K562 (cell line): Measurements from ENCODE around the gene DNAJC8. TPM values are rescaled to one million over a fixed set of nuclear protein-coding genes. Genes with fewer than 3 reads are reported as not detected.

ENCODE experiments used
- ADNP ChIP-seq: fragments of 200-800 bp; sonication (Bioruptor generic); IDR thresholded peaks from 2 replicates; pipeline ENCODE4 v1.6.1; 2016; ENCODE audit warnings: missing genetic modification characterization, missing compliant biosample characterization
- ARID1B ChIP-seq: fragments of 450-650 bp; IDR thresholded peaks from 2 replicates; pipeline ENCODE4 v1.6.1; 2016; ENCODE audit warnings: antibody characterized with exemption, mild to moderate bottlenecking, inconsistent platforms
- DEAF1 ChIP-seq: fragments of 450-650 bp; formaldehyde crosslinking; IDR thresholded peaks from 2 replicates; pipeline ENCODE4 v1.4.0; 2020; ENCODE audit warnings: mild to moderate bottlenecking, moderate library complexity
- ETV6 ChIP-seq, 3 experiments: fragments of 150-350 bp in 1 of 3; sonication (generic) in 1 of 3; formaldehyde crosslinking in 1 of 3; IDR thresholded peaks; 2 replicates each; pipeline versions ENCODE4 v1.6.1 to v1.8.0; 2014 to 2022; ENCODE audit warnings: borderline replicate concordance in 2 of 3, low read depth in 2 of 3, antibody characterized with exemption in 1 of 3, low read length in 1 of 3, mild to moderate bottlenecking in 1 of 3, missing genetic modification reagents in 1 of 3
- LCOR ChIP-seq: sonication (generic); formaldehyde crosslinking; IDR thresholded peaks from 2 replicates; pipeline ENCODE4 v1.8.0; 2022; ENCODE audit warnings: mild to moderate bottlenecking, missing genetic modification reagents
- MLLT1 ChIP-seq, 2 experiments: fragments of 450-650 bp; IDR thresholded peaks; 2 replicates each; pipeline ENCODE4 v1.6.1; 2016
- MTF1 ChIP-seq: fragments of 250-450 bp; sonication (Bioruptor Pico); IDR thresholded peaks from 2 replicates; pipeline ENCODE4 v1.9.0; 2021; ENCODE audit warnings: moderate library complexity, mild to moderate bottlenecking, inconsistent platforms, borderline replicate concordance
- MYC ChIP-seq, 2 experiments: fragments of 250-450 bp in 1 of 2; sonication (Bioruptor Pico) in 1 of 2; IDR thresholded peaks; 2 replicates each; pipeline versions ENCODE4 v1.5.1 to v1.6.1; 2012 to 2021; ENCODE audit warnings: low read depth in 2 of 2, borderline replicate concordance in 1 of 2, improper control_type of control experiment in 1 of 2, low read length in 1 of 2, mild to moderate bottlenecking in 1 of 2, moderate library complexity in 1 of 2
- NBN ChIP-seq: fragments of 450-650 bp; IDR thresholded peaks from 2 replicates; pipeline ENCODE4 v1.6.1; 2016; ENCODE audit warnings: low read depth, mild to moderate bottlenecking
- NFIX ChIP-seq: fragments of 250-450 bp; sonication (Bioruptor Pico); IDR thresholded peaks from 2 replicates; pipeline ENCODE4 v1.4.0; 2020; ENCODE audit warnings: low read depth, mild to moderate bottlenecking, moderate library complexity
- NONO ChIP-seq, 2 experiments: fragments of 200-400 bp in 1 of 2; fragments of 450-650 bp in 1 of 2; formaldehyde crosslinking in 1 of 2; IDR thresholded peaks; 2 replicates each; pipeline ENCODE4 v1.6.1; 2017; ENCODE audit warnings: low read depth in 2 of 2, mild to moderate bottlenecking in 2 of 2, moderate library complexity in 2 of 2, low read length in 1 of 2
- PHF21A ChIP-seq: fragments of 450-650 bp; IDR thresholded peaks from 2 replicates; pipeline ENCODE4 v1.6.1; 2017; ENCODE audit warnings: low read depth, borderline replicate concordance
- POLR2AphosphoS5 ChIP-seq: IDR thresholded peaks from 2 replicates; pipeline ENCODE4 v1.6.1; 2011; ENCODE audit warnings: mild to moderate bottlenecking, low read depth, low read length, moderate library complexity; ENCODE audit not compliant: control insufficient read depth, insufficient read depth
- POLR2H ChIP-seq: IDR thresholded peaks from 2 replicates; pipeline ENCODE4 v1.6.1; 2016; ENCODE audit warnings: missing genetic modification characterization, low read depth, mild to moderate bottlenecking, control low read depth, missing compliant biosample characterization, moderate library complexity
- POLR3A ChIP-seq: IDR thresholded peaks from 2 replicates; pipeline ENCODE4 v1.6.1; 2011; ENCODE audit warnings: borderline replicate concordance, mild to moderate bottlenecking, moderate library complexity; ENCODE audit not compliant: insufficient read length, insufficient read depth; ENCODE audit errors: extremely low read depth
- RBM39 ChIP-seq: fragments of 200-400 bp; formaldehyde crosslinking; optimal IDR thresholded peaks from 2 replicates; pipeline ENCODE3; 2018; ENCODE audit warnings: low read depth, low read length
- SMAD4 ChIP-seq: fragments of 250-450 bp; sonication (Bioruptor Pico); conservative IDR thresholded peaks from 2 replicates; pipeline ENCODE4 v1.8.0; 2021; ENCODE audit warnings: inconsistent platforms, mild to moderate bottlenecking, moderate library complexity
- SMARCC2 ChIP-seq: fragments of 450-650 bp; IDR thresholded peaks from 2 replicates; pipeline ENCODE4 v1.6.1; 2017; ENCODE audit warnings: antibody characterized with exemption, moderate library complexity, mild to moderate bottlenecking, low read depth
- TEAD2 ChIP-seq: fragments of 450-650 bp; IDR thresholded peaks from 2 replicates; pipeline ENCODE4 v1.6.1; 2016; ENCODE audit warnings: missing genetic modification characterization, control low read depth, missing compliant biosample characterization
- TFAP4 ChIP-seq: sonication (generic); formaldehyde crosslinking; IDR thresholded peaks from 2 replicates; pipeline ENCODE4 v1.8.0; 2022; ENCODE audit warnings: missing genetic modification reagents, mild to moderate bottlenecking, moderate library complexity, borderline replicate concordance
- TRIM24 ChIP-seq, 2 experiments: fragments of 450-650 bp; IDR thresholded peaks; 2 replicates each; pipeline ENCODE4 v1.6.1; 2016
- ZBTB8A ChIP-seq: fragments of 450-650 bp; IDR thresholded peaks from 2 replicates; pipeline ENCODE4 v1.6.1; 2018; ENCODE audit warnings: mild to moderate bottlenecking, moderate library complexity; ENCODE audit not compliant: partially characterized antibody
- ZNF551 ChIP-seq: fragments of 250-450 bp; sonication (Bioruptor Pico); IDR thresholded peaks from 2 replicates; pipeline ENCODE4 v1.5.0; 2021; ENCODE audit warnings: mild to moderate bottlenecking, moderate library complexity
- ZNF778 ChIP-seq: fragments of 450-650 bp; formaldehyde crosslinking; IDR thresholded peaks from 2 replicates; pipeline ENCODE4 v1.4.0; 2020; ENCODE audit warnings: mild to moderate bottlenecking, moderate library complexity
- polyA plus RNA-seq, 8 experiments: library from polyadenylated mRNA; depleted of rRNA in 4 of 8; stranded (reverse) in 5 of 8; unstranded in 3 of 8; fragments of >200 nt; fragmentation: Nextera tagmentation in 2 of 8; fragmentation: Illumina TruSeq in 1 of 8; extraction: Ambion mirVana in 2 of 8; extraction: Trizol in 1 of 8; gene quantifications; 2 replicates each; pipeline versions ENCODE4 v1.2.1 to v1.2.3, GENCODE V29; 2011 to 2014; ENCODE audit warnings: inconsistent platforms in 1 of 8, missing spikeins in 1 of 8
- total RNA-seq, 7 experiments: library from RNA; depleted of rRNA in 6 of 7; stranded (reverse); fragments of >200 nt in 6 of 7; fragmentation: Illumina TruSeq in 2 of 7; extraction: Trizol in 2 of 7; gene quantifications; 2 replicates each; pipeline versions ENCODE4 v1.2.1 to v1.2.3, GENCODE V29; 2011 to 2021; ENCODE audit warnings: low replicate concordance in 1 of 7

The DNAJC8 gene
- total and polyA plus RNA-seq, 9 of the 15 experiments (the other 6 are each of a cell fraction or from before 2014, with no cell fraction given) = 143 to 508 (median 209) TPM

- peak; percentile 26; the same call in 1 of the 2 replicates for TF ChIP-seq DEAF1 (CRISPR knock-in tag)
- TF ChIP-seq ARID1B = peak; percentile 97
- no peak for TF ChIP-seq ZBTB8A
- TF ChIP-seq SMAD4 (CRISPR knock-in tag) = peak; percentile 75
- TF ChIP-seq MTF1 (CRISPR knock-in tag) = no peak
- peak; percentile 57 for TF ChIP-seq POLR3A
- TF ChIP-seq ADNP = peak; percentile 93
- TF ChIP-seq ZNF551 = no peak
- peak in 1 of 2 experiments; percentile 70; a peak in 1 of 4 replicates for TF ChIP-seq NONO (IDR thresholded peaks at IDR 0.05; ENCODE audit: low read depth in 2 of 2, low read length in 1 of 2)
- TF ChIP-seq POLR2H (tag) = no peak
- peak; percentile 97 for TF ChIP-seq LCOR (CRISPR knock-in tag)
- TF ChIP-seq TFAP4 = peak; percentile 44; the same call in 1 of the 2 replicates
- TF ChIP-seq MYC (IDR thresholded peaks at IDR 0.05; ENCODE audit: low read depth, low read length) = peak; percentile 61; the same call in 1 of the 2 replicates
- TF ChIP-seq MYC (CRISPR knock-in tag; IDR thresholded peaks at IDR 0.05; ENCODE audit: borderline replicate concordance, low read depth) = no peak
- TF ChIP-seq NFIX (CRISPR knock-in tag) = no peak
- no peak for TF ChIP-seq TEAD2
- TF ChIP-seq MLLT1 (IDR thresholded peaks at IDR 0.05) = peak in 1 of 2 experiments; percentile 54; a peak in 1 of 4 replicates
- TF ChIP-seq PHF21A = no peak
- TF ChIP-seq ETV6 (IDR thresholded peaks at IDR 0.05; ENCODE audit: borderline replicate concordance in 1 of 2, low read depth in 2 of 2, low read length in 1 of 2) = peak in 1 of 2 experiments; percentile 40; a peak in 1 of 4 replicates
- no peak for TF ChIP-seq ETV6 (CRISPR knock-in tag; IDR thresholded peaks at IDR 0.05; ENCODE audit: borderline replicate concordance)
- peak; percentile 92 for TF ChIP-seq NBN
- peak; percentile 82 for TF ChIP-seq POLR2AphosphoS5
- no peak for TF ChIP-seq ZNF778 (CRISPR knock-in tag)
- peak; percentile 72 to 84; a peak in 3 of 4 replicates for TF ChIP-seq TRIM24 (IDR thresholded peaks at IDR 0.05)
- peak; percentile 78 for TF ChIP-seq RBM39
- peak; percentile 92 for TF ChIP-seq SMARCC2
Observed at GRCh38 chr1:28172713-28173150, 60.1 kb downstream of the DNAJC8 start (continued).
